KBM-7 (cell line): ENCODE measurements around the gene DCC.
"Not testable (repeated sequence)": the region's sequence is repeated elsewhere in the genome, so short reads cannot be mapped to it uniquely, and the experiment has no call there.

ENCODE experiments used
- DNase-seq: peaks from one replicate; pipeline ENCODE4 v3.0.0-alpha.2; 2015
- in situ Hi-C: fragments of 300-500 bp; cut with MboI; formaldehyde crosslinking; loops from 2 replicates; pipeline ENCODE4 v1.14.3; 2020; ENCODE audit warnings: low sequenced_read_pairs, low pct_unique_long_range_greater_than_20kb, mixed read lengths

Gene DCC

GRCh38 chr18:53458944-53459580 lies 1119.1 kb downstream of the DCC start:
- in situ Hi-C loops: no loop called here
- no peak for DNase-seq

GRCh38 chr18:53467756-53468155 lies 1127.8 kb downstream of the DCC start:
- in situ Hi-C loops: no loop called here
- DNase-seq: no peak

GRCh38 chr18:53468173-53468572 lies 1128.2 kb downstream of the DCC start:
- in situ Hi-C loops, DNase-seq: not testable (repeated sequence)

GRCh38 chr18:53472546-53472945 lies 1132.5 kb downstream of the DCC start:
- no peak for DNase-seq
- in situ Hi-C loops: no loop called here

- DNase-seq: no peak
- in situ Hi-C loops: no loop called here
These were observed 1138.2 kb downstream of the DCC start for GRCh38 chr18:53478155-53478554.

- no peak for DNase-seq
- in situ Hi-C loops: no loop called here
These were observed 1146.3 kb downstream of the DCC start for GRCh38 chr18:53486296-53486695.

GRCh38 chr18:53489266-53489665 lies 1149.3 kb downstream of the DCC start:
- in situ Hi-C loops: no loop called here
- DNase-seq: no peak

- DNase-seq: no peak
- in situ Hi-C loops: no loop called here
These were observed 1150.0 kb downstream of the DCC start for GRCh38 chr18:53490019-53490418.

GRCh38 chr18:53496028-53496427 lies 1156.0 kb downstream of the DCC start:
- in situ Hi-C loops: no loop called here
- no peak for DNase-seq

- DNase-seq: no peak
- in situ Hi-C loops: no loop called here
These were observed 1164.0 kb downstream of the DCC start for GRCh38 chr18:53503914-53504441.

- in situ Hi-C loops: no loop called here
- DNase-seq: no peak
These were observed 1168.5 kb downstream of the DCC start for GRCh38 chr18:53508529-53508928.

GRCh38 chr18:53509886-53510285 lies 1169.9 kb downstream of the DCC start:
- in situ Hi-C loops: no loop called here

GRCh38 chr18:53511725-53512124 lies 1171.7 kb downstream of the DCC start:
- in situ Hi-C loops, DNase-seq: not testable (repeated sequence)

More at GRCh38 chr18:53509886-53510285, 1169.9 kb downstream of the DCC start:
- no peak for DNase-seq

GRCh38 chr18:53521068-53521467 lies 1181.1 kb downstream of the DCC start:
- DNase-seq: no peak
- in situ Hi-C loops: no loop called here

- no peak for DNase-seq
- in situ Hi-C loops: no loop called here
These were observed 1186.3 kb downstream of the DCC start for GRCh38 chr18:53526101-53526870.

- in situ Hi-C loops: no loop called here
- DNase-seq: no peak
These were observed 1187.4 kb downstream of the DCC start for GRCh38 chr18:53527365-53527764.

GRCh38 chr18:53531187-53531586 lies 1191.2 kb downstream of the DCC start:
- no peak for DNase-seq
- in situ Hi-C loops: no loop called here

GRCh38 chr18:53531896-53532295 lies 1191.9 kb downstream of the DCC start:
- in situ Hi-C loops: no loop called here
- DNase-seq: no peak

- no peak for DNase-seq
- in situ Hi-C loops: no loop called here
These were observed 1194.2 kb downstream of the DCC start for GRCh38 chr18:53534203-53534602.

GRCh38 chr18:53534695-53535094 lies 1194.7 kb downstream of the DCC start:
- DNase-seq: no peak
- in situ Hi-C loops: no loop called here
